GM23248 (cell line): ENCODE results near the gene ZNF532. TPM values are rescaled to one million over a fixed set of nuclear protein-coding genes. Genes with fewer than 3 reads are reported as not detected.
"Not testable (repeated sequence)": the region's sequence is repeated elsewhere in the genome, so short reads cannot be mapped to it uniquely, and the experiment has no call there.

Source experiments
- DNase-seq: peaks from one replicate; pipeline ENCODE4 v3.0.0-alpha.2; 2015
- H2AFZ ChIP-seq: fragments of 200-600 bp; sonication (generic); 2 replicates; pipeline ENCODE4 v1.6.1; 2016; ENCODE audit warnings: antibody characterized with exemption
- H3F3A ChIP-seq: fragments of 200-600 bp; sonication (generic); 2 replicates; pipeline ENCODE4 v1.6.1; 2016; ENCODE audit warnings: mild to moderate bottlenecking, antibody characterized with exemption, mixed run types; ENCODE audit not compliant: insufficient read depth
- H3K27ac ChIP-seq: fragments of 200-600 bp; sonication (generic); 2 replicates; pipeline ENCODE4 v1.5.1; 2016; ENCODE audit warnings: mild to moderate bottlenecking
- H3K27me3 ChIP-seq: fragments of 200-600 bp; sonication (generic); replicated peaks from 2 replicates; pipeline ENCODE4 v1.6.1; 2016; ENCODE audit warnings: mild to moderate bottlenecking; ENCODE audit not compliant: insufficient read depth
- H3K36me3 ChIP-seq: fragments of 200-600 bp; sonication (generic); 2 replicates; pipeline ENCODE4 v1.6.1; 2016; ENCODE audit warnings: low read depth, mild to moderate bottlenecking
- H3K4me1 ChIP-seq: fragments of 200-600 bp; sonication (generic); 2 replicates; pipeline ENCODE4 v1.6.1; 2016; ENCODE audit warnings: mild to moderate bottlenecking; ENCODE audit not compliant: insufficient read depth
- H3K4me2 ChIP-seq: fragments of 200-600 bp; sonication (generic); one replicate; pipeline ENCODE4 v1.6.1; 2016; ENCODE audit warnings: mild to moderate bottlenecking; ENCODE audit not compliant: unreplicated experiment
- H3K4me3 ChIP-seq: fragments of 200-600 bp; sonication (generic); 2 replicates; pipeline ENCODE4 v1.5.1; 2016; ENCODE audit warnings: mild to moderate bottlenecking
- H3K79me2 ChIP-seq: fragments of 200-600 bp; sonication (generic); 2 replicates; pipeline ENCODE4 v1.6.1; 2016; ENCODE audit warnings: mild to moderate bottlenecking; ENCODE audit not compliant: insufficient read depth
- H3K9ac ChIP-seq: fragments of 200-600 bp; sonication (generic); 2 replicates; pipeline ENCODE4 v1.6.1; 2016; ENCODE audit warnings: mild to moderate bottlenecking
- H3K9me2 ChIP-seq: fragments of 200-600 bp; sonication (generic); 2 replicates; pipeline ENCODE4 v1.6.1; 2016; ENCODE audit warnings: mixed run types, mild to moderate bottlenecking, moderate library complexity; ENCODE audit not compliant: insufficient read depth
- H3K9me3 ChIP-seq: fragments of 200-600 bp; sonication (generic); one replicate; pipeline ENCODE4 v1.6.1; 2017; ENCODE audit warnings: low read depth
- H4K20me1 ChIP-seq: fragments of 200-600 bp; sonication (generic); 2 replicates; pipeline ENCODE4 v1.6.0; 2016; ENCODE audit not compliant: insufficient read depth
- EZH2 ChIP-seq: fragments of 200-600 bp; sonication (generic); IDR thresholded peaks from 2 replicates; pipeline ENCODE4 v1.6.1; 2018; ENCODE audit warnings: antibody characterized with exemption, mild to moderate bottlenecking; ENCODE audit not compliant: insufficient read depth, poor library complexity, severe bottlenecking
- EZH2phosphoT487 ChIP-seq: fragments of 200-600 bp; sonication (generic); IDR thresholded peaks from 2 replicates; pipeline ENCODE4 v1.6.1; 2018; ENCODE audit warnings: antibody characterized with exemption, moderate library complexity, mild to moderate bottlenecking, low read depth; ENCODE audit not compliant: insufficient read depth
- WGBS, 2 experiments: methylation state at CpG; one replicate each; pipeline ENCODE4 v1.1.6; 2015 to 2017; ENCODE audit warnings: low lambda C conversion rate in 2 of 2, low coverage in 1 of 2; ENCODE audit errors: missing lambda C conversion rate in 2 of 2; 5-methylcytosine and 5-hydroxymethylcytosine counted together
- in situ Hi-C: fragments of 300-500 bp; cut with MboI; formaldehyde crosslinking; loops from 2 replicates; pipeline ENCODE4 v1.15.0; 2020
- polyA plus RNA-seq: library from polyadenylated mRNA; unstranded; fragments of >200 nt; fragmentation: Nextera tagmentation; extraction: Ambion mirVana; gene quantifications from 2 replicates; pipeline ENCODE4 v1.2.1, GENCODE V29; 2016
- total RNA-seq: library from RNA; depleted of rRNA; stranded (reverse); fragments of >200 nt; shearing (Covaris generic); gene quantifications from 2 replicates; pipeline ENCODE4 v1.2.3, GENCODE V29; 2014

The ZNF532 gene
- total and polyA plus RNA-seq, 2 experiments from 2014 or later, result 13.2 to 31.9 TPM

GRCh38 chr18:58823412-58823811, 41.3 kb upstream of the ZNF532 start:
- H3K79me2 ChIP-seq, result no peaks in the 10 kb centered on the region
- H3K4me2 ChIP-seq, result no peak overlapping the region
- no peak overlapping the region for H3K4me3 ChIP-seq
- H3K9me2 ChIP-seq, result no peaks in the 10 kb centered on the region
- H3K36me3 ChIP-seq, result no peaks in the 10 kb centered on the region
- no peaks in the 10 kb centered on the region for H4K20me1 ChIP-seq
- H3F3A ChIP-seq, result no peaks in the 10 kb centered on the region
- no peaks in the 10 kb centered on the region for H3K27me3 ChIP-seq
- H3K27ac ChIP-seq, result no peak overlapping the region
- DNase-seq, result no peak
- in situ Hi-C loops, result no loop called here
- H3K9me3 ChIP-seq, result no peaks in the 10 kb centered on the region
- WGBS, 2 experiments, result 89% methylated on average over 4 of the region's 4 CpGs
- no peak for TF ChIP-seq EZH2phosphoT487
- no peak for TF ChIP-seq EZH2
- H3K4me1 ChIP-seq, result no peaks in the 10 kb centered on the region
- no peak overlapping the region for H2AFZ ChIP-seq
- H3K9ac ChIP-seq, result no peak overlapping the region

- H3K9me2 ChIP-seq, H3K4me3 ChIP-seq, H3F3A ChIP-seq, in situ Hi-C loops, H3K4me1 ChIP-seq, H3K9me3 ChIP-seq, DNase-seq, H3K9ac ChIP-seq, H3K4me2 ChIP-seq, H2AFZ ChIP-seq, H3K79me2 ChIP-seq, H3K27me3 ChIP-seq, H4K20me1 ChIP-seq, H3K36me3 ChIP-seq, H3K27ac ChIP-seq: not testable (repeated sequence)
- 84 to 92% methylated on average over 6 of the region's 6 CpGs for WGBS, 2 experiments
Measured at GRCh38 chr18:58826926-58827325, 37.8 kb upstream of the ZNF532 start.

GRCh38 chr18:58827428-58827827, 37.2 kb upstream of the ZNF532 start:
- in situ Hi-C loops, result no loop called here
- Histone ChIP-seq H3K36me3 (no peaks in the 10 kb centered on the region), H3K4me2 (no peak overlapping the region), H3K9me2 (no peaks in the 10 kb centered on the region), H3K4me3 (no peak overlapping the region), H3K27ac (no peak overlapping the region), H3K9ac (no peak overlapping the region), H3F3A (0 out of 2 replicates have a peak, but pooled peaks cover 6% of the 10 kb centered on the region), H2AFZ (no peak overlapping the region), H3K4me1 (no peaks in the 10 kb centered on the region), H4K20me1 (no peaks in the 10 kb centered on the region), H3K9me3 (no peaks in the 10 kb centered on the region), H3K79me2 (no peaks in the 10 kb centered on the region), H3K27me3 (no peaks in the 10 kb centered on the region)
- DNase-seq, result no peak
- TF ChIP-seq EZH2 (no peak), EZH2phosphoT487 (no peak)
- WGBS, 2 experiments, result 97% methylated on average over 5 of the region's 5 CpGs

- Histone ChIP-seq H3K9ac (no peak overlapping the region), H3F3A (0 out of 2 replicates have a peak, but pooled peaks cover 6% of the 10 kb centered on the region), H2AFZ (no peak overlapping the region), H3K4me3 (no peak overlapping the region), H4K20me1 (no peaks in the 10 kb centered on the region), H3K9me2 (no peaks in the 10 kb centered on the region), H3K27me3 (no peaks in the 10 kb centered on the region), H3K79me2 (no peaks in the 10 kb centered on the region), H3K9me3 (no peaks in the 10 kb centered on the region), H3K4me1 (no peaks in the 10 kb centered on the region), H3K27ac (no peak overlapping the region), H3K4me2 (no peak overlapping the region), H3K36me3 (no peaks in the 10 kb centered on the region)
- no peak for TF ChIP-seq EZH2phosphoT487
- no peak for TF ChIP-seq EZH2
- in situ Hi-C loops, result no loop called here
- WGBS, 2 experiments, result 94 to 95% methylated on average over 22 to 24 of the region's 24 CpGs
- DNase-seq, result no peak
Measured at GRCh38 chr18:58827886-58828285, 36.8 kb upstream of the ZNF532 start.
